Liver (tissue), 9 donors: ENCODE data around the gene CPSF4L. TPM values are rescaled to one million over a fixed set of nuclear protein-coding genes. Genes with fewer than 3 reads are reported as not detected.

ENCODE experiments used
- DNase-seq: peaks from one replicate; pipeline ENCODE4 v3.0.0-alpha.2; 2017; ENCODE audit warnings: low spot score
- H3K27ac ChIP-seq, 2 donors: one replicate each; pipeline ENCODE4 v1.7.0; 2013; ENCODE audit warnings: inconsistent platforms in 2 of 2, low read length in 2 of 2, control low read depth in 1 of 2, low read depth in 1 of 2, mild to moderate bottlenecking in 1 of 2
- H3K27me3 ChIP-seq, 4 donors: one replicate each; pipeline versions ENCODE4 v1.6.1 to v1.7.0; 2013; ENCODE audit warnings: low read length in 3 of 4, inconsistent platforms in 1 of 4, mild to moderate bottlenecking in 1 of 4, moderate library complexity in 1 of 4; ENCODE audit not compliant: control insufficient read depth in 4 of 4, insufficient read depth in 4 of 4
- H3K36me3 ChIP-seq, 4 donors: one replicate each; pipeline versions ENCODE4 v1.6.1 to v1.7.0; 2013; ENCODE audit warnings: low read length in 3 of 4, mild to moderate bottlenecking in 3 of 4, low read depth in 1 of 4, moderate library complexity in 1 of 4; ENCODE audit not compliant: control insufficient read depth in 4 of 4, insufficient read depth in 3 of 4
- H3K4me1 ChIP-seq, 4 donors: one replicate each; pipeline versions ENCODE4 v1.6.1 to v1.7.0; 2013; ENCODE audit warnings: low read length in 3 of 4, mild to moderate bottlenecking in 3 of 4, moderate library complexity in 1 of 4; ENCODE audit not compliant: control insufficient read depth in 4 of 4, insufficient read depth in 4 of 4
- H3K4me3 ChIP-seq, 3 donors: one replicate each; pipeline versions ENCODE4 v1.6.1 to v1.7.0; 2013; ENCODE audit warnings: low read length in 3 of 3, control low read depth in 1 of 3, low read depth in 1 of 3, mild to moderate bottlenecking in 1 of 3
- H3K9ac ChIP-seq, 2 donors: one replicate each; pipeline ENCODE4 v1.7.0; 2013; ENCODE audit warnings: low read length in 2 of 2, mild to moderate bottlenecking in 2 of 2, moderate library complexity in 2 of 2, control low read depth in 1 of 2, low read depth in 1 of 2
- H3K9me3 ChIP-seq, 4 donors: one replicate each; pipeline versions ENCODE4 v1.6.1 to v1.7.0; 2013; ENCODE audit warnings: low read length in 3 of 4; ENCODE audit not compliant: control insufficient read depth in 4 of 4
- EGR1 ChIP-seq, 2 donors: IDR thresholded peaks; 2 replicates each; pipeline ENCODE4 v1.6.1; 2016 to 2018; ENCODE audit warnings: antibody characterized with exemption in 2 of 2, low read depth in 2 of 2
- FOXA1 ChIP-seq: IDR thresholded peaks from 2 replicates; pipeline ENCODE4 v1.6.1; 2016; ENCODE audit warnings: antibody characterized with exemption
- FOXA2 ChIP-seq: IDR thresholded peaks from 2 replicates; pipeline ENCODE4 v1.6.1; 2016; ENCODE audit warnings: antibody characterized with exemption
- GABPA ChIP-seq, 2 donors: IDR thresholded peaks in 1 of 2; conservative IDR thresholded peaks in 1 of 2; 2 replicates each; pipeline ENCODE4 v1.6.1; 2016; ENCODE audit warnings: antibody characterized with exemption in 2 of 2, mild to moderate bottlenecking in 1 of 2, moderate library complexity in 1 of 2
- HNF4A ChIP-seq, 2 donors: conservative IDR thresholded peaks; 2 replicates each; pipeline ENCODE4 v1.6.1; 2016; ENCODE audit warnings: antibody characterized with exemption in 2 of 2, mild to moderate bottlenecking in 2 of 2
- HNF4G ChIP-seq: IDR thresholded peaks from 2 replicates; pipeline ENCODE4 v1.6.1; 2016; ENCODE audit warnings: antibody characterized with exemption
- JUND ChIP-seq, 2 donors: IDR thresholded peaks; 2 replicates each; pipeline ENCODE4 v1.6.1; 2016; ENCODE audit warnings: antibody characterized with exemption in 2 of 2
- NR2F2 ChIP-seq: IDR thresholded peaks from 2 replicates; pipeline ENCODE4 v1.6.1; 2016; ENCODE audit warnings: antibody characterized with exemption
- RAD21 ChIP-seq, 2 donors: IDR thresholded peaks; 2 replicates each; pipeline ENCODE4 v1.6.1; 2016; ENCODE audit warnings: antibody characterized with exemption in 2 of 2, mild to moderate bottlenecking in 2 of 2
- RXRA ChIP-seq, 2 donors: IDR thresholded peaks; 2 replicates each; pipeline ENCODE4 v1.6.1; 2017 to 2018; ENCODE audit warnings: antibody characterized with exemption in 2 of 2, mild to moderate bottlenecking in 1 of 2
- TAF1 ChIP-seq: conservative IDR thresholded peaks from 2 replicates; pipeline ENCODE4 v1.6.1; 2016; ENCODE audit warnings: antibody characterized with exemption, mild to moderate bottlenecking
- YY1 ChIP-seq: IDR thresholded peaks from 2 replicates; pipeline ENCODE4 v1.6.1; 2016; ENCODE audit warnings: antibody characterized with exemption, mild to moderate bottlenecking
- WGBS: extraction: QIAGEN DNeasy Blood & Tissue Kit; methylation state at CpG from one replicate; pipeline ENCODE4 v1.1.7; 2013; 5-methylcytosine and 5-hydroxymethylcytosine counted together
- polyA plus RNA-seq, 2 donors: library from polyadenylated mRNA; stranded (reverse) in 1 of 2; unstranded in 1 of 2; fragments of 200-250 nt in 1 of 2; fragments of >200 nt in 1 of 2; fragmentation: Nextera tagmentation in 1 of 2; extraction: Ambion mirVana in 1 of 2; gene quantifications; one replicate each; pipeline versions ENCODE4 v1.2.1 to v1.2.3, GENCODE V29; 2013 to 2015
- total RNA-seq, 2 donors: library from RNA; depleted of rRNA; stranded (reverse); fragments of >200 nt; gene quantifications; one replicate each; pipeline ENCODE4 v1.2.3, GENCODE V29; 2014
- TF ChIP-seq, protein P1 (sequence below): IDR thresholded peaks from 2 replicates; pipeline ENCODE4 v1.6.1; 2016; ENCODE audit warnings: antibody characterized with exemption, mild to moderate bottlenecking
- TF ChIP-seq, protein P2 (sequence below): IDR thresholded peaks from 2 replicates; pipeline ENCODE4 v1.6.1; 2016; ENCODE audit warnings: antibody characterized with exemption
- TF ChIP-seq, protein P3 (sequence below): IDR thresholded peaks from 2 replicates; pipeline ENCODE4 v1.6.1; 2016; ENCODE audit warnings: antibody characterized with exemption
- TF ChIP-seq, protein P4 (sequence below): fragments of 150-350 bp; IDR thresholded peaks from 2 replicates; pipeline ENCODE4 v1.5.1; 2017; ENCODE audit warnings: improper control_type of control experiment, low read depth, low read length; ENCODE audit not compliant: missing input control
- TF ChIP-seq, protein P5 (sequence below): IDR thresholded peaks from 2 replicates; pipeline ENCODE4 v1.6.1; 2016; ENCODE audit warnings: antibody characterized with exemption
- donor health status: healthy.
- donor health status: healthy.
- donor health status: healthy.
- donor health status: healthy.
- donor health status: healthy.

Gene CPSF4L
- total and polyA plus RNA-seq, 4 donors: not detected

DNA sequence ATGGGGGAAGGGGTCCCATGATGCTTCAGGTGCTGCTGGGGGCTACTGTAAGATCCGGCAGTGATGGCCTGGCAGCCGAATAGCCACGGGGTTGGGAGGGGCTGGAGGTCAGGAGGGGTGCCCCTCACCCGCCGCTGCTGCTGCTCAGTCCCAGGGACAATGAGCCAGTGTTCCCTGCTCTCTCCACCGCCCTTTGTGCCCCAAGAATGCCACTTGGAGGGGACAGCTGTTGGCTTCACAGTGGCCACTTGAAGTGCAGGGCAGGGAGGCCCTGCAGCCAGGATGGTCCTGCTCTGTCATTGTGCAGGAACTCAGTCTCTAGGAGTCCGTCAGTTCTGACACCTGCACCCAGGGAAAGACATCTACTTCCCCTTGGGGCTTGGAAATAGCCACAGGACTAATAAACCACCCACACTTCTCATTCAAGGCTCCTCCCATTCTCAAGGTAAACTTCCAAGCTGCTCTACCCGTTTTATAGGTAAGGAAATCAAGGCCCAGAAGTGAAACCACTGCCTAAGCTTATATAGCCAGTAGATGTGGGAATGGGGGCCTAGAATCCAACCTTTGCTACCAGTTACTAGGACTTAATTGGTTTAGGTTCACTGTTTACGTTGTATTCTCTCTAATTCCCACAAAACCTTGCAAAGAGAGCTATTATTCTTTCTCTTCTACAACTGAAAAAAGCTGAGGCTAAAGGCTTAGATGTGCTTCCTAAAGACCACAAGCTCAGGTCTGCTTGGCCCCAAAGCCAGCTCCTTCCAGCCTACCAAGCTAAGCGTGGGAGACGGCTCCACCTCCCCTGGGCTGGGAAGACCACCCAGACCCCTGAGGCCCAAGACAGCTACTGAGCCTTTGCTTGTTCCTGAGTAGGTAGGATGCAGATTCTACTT lies 6.2 kb upstream of the CPSF4L start:
- no peak for DNase-seq
- TF ChIP-seq, protein P1, sequence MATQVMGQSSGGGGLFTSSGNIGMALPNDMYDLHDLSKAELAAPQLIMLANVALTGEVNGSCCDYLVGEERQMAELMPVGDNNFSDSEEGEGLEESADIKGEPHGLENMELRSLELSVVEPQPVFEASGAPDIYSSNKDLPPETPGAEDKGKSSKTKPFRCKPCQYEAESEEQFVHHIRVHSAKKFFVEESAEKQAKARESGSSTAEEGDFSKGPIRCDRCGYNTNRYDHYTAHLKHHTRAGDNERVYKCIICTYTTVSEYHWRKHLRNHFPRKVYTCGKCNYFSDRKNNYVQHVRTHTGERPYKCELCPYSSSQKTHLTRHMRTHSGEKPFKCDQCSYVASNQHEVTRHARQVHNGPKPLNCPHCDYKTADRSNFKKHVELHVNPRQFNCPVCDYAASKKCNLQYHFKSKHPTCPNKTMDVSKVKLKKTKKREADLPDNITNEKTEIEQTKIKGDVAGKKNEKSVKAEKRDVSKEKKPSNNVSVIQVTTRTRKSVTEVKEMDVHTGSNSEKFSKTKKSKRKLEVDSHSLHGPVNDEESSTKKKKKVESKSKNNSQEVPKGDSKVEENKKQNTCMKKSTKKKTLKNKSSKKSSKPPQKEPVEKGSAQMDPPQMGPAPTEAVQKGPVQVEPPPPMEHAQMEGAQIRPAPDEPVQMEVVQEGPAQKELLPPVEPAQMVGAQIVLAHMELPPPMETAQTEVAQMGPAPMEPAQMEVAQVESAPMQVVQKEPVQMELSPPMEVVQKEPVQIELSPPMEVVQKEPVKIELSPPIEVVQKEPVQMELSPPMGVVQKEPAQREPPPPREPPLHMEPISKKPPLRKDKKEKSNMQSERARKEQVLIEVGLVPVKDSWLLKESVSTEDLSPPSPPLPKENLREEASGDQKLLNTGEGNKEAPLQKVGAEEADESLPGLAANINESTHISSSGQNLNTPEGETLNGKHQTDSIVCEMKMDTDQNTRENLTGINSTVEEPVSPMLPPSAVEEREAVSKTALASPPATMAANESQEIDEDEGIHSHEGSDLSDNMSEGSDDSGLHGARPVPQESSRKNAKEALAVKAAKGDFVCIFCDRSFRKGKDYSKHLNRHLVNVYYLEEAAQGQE: no peak
- TF ChIP-seq EGR1 (IDR thresholded peaks at IDR 0.05; ENCODE audit: low read depth in 2 of 2) (no peak), TAF1 (no peak), HNF4A (conservative IDR thresholded peaks at IDR 0.05) (no peak), RXRA (IDR thresholded peaks at IDR 0.05) (no peak), FOXA1 (no peak), FOXA2 (no peak), NR2F2 (no peak), HNF4G (no peak), GABPA (IDR thresholded peaks at IDR 0.05 in 1 of 2, conservative IDR thresholded peaks at IDR 0.05 in 1 of 2) (no peak), JUND (IDR thresholded peaks at IDR 0.05) (no peak), RAD21 (IDR thresholded peaks at IDR 0.05) (no peak), YY1 (no peak)
- TF ChIP-seq, protein P2, sequence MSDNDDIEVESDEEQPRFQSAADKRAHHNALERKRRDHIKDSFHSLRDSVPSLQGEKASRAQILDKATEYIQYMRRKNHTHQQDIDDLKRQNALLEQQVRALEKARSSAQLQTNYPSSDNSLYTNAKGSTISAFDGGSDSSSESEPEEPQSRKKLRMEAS: no peak
- TF ChIP-seq, protein P3, sequence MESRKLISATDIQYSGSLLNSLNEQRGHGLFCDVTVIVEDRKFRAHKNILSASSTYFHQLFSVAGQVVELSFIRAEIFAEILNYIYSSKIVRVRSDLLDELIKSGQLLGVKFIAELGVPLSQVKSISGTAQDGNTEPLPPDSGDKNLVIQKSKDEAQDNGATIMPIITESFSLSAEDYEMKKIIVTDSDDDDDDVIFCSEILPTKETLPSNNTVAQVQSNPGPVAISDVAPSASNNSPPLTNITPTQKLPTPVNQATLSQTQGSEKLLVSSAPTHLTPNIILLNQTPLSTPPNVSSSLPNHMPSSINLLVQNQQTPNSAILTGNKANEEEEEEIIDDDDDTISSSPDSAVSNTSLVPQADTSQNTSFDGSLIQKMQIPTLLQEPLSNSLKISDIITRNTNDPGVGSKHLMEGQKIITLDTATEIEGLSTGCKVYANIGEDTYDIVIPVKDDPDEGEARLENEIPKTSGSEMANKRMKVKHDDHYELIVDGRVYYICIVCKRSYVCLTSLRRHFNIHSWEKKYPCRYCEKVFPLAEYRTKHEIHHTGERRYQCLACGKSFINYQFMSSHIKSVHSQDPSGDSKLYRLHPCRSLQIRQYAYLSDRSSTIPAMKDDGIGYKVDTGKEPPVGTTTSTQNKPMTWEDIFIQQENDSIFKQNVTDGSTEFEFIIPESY: no peak
- TF ChIP-seq, protein P4, sequence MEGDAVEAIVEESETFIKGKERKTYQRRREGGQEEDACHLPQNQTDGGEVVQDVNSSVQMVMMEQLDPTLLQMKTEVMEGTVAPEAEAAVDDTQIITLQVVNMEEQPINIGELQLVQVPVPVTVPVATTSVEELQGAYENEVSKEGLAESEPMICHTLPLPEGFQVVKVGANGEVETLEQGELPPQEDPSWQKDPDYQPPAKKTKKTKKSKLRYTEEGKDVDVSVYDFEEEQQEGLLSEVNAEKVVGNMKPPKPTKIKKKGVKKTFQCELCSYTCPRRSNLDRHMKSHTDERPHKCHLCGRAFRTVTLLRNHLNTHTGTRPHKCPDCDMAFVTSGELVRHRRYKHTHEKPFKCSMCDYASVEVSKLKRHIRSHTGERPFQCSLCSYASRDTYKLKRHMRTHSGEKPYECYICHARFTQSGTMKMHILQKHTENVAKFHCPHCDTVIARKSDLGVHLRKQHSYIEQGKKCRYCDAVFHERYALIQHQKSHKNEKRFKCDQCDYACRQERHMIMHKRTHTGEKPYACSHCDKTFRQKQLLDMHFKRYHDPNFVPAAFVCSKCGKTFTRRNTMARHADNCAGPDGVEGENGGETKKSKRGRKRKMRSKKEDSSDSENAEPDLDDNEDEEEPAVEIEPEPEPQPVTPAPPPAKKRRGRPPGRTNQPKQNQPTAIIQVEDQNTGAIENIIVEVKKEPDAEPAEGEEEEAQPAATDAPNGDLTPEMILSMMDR: no peak
- TF ChIP-seq, protein P5, sequence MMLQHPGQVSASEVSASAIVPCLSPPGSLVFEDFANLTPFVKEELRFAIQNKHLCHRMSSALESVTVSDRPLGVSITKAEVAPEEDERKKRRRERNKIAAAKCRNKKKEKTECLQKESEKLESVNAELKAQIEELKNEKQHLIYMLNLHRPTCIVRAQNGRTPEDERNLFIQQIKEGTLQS: no peak
- H3K9ac ChIP-seq: no peak overlapping the region
- no peaks in the 10 kb centered on the region for H3K36me3 ChIP-seq
- no peaks in the 10 kb centered on the region for H3K9me3 ChIP-seq
- H3K27ac ChIP-seq: no peak overlapping the region
- 79% methylated on average over 11 of the region's 11 CpGs for WGBS
- no peaks in the 10 kb centered on the region for H3K27me3 ChIP-seq
- no peak overlapping the region for H3K4me3 ChIP-seq
- peaks cover 0 to under 1% (median 0%) of the 10 kb centered on the region in 4 donors for H3K4me1 ChIP-seq
